DND-41 (cell line): ENCODE measurements around the gene TBC1D8.

Source experiments
- ATAC-seq: fragments of 200-7000 bp; cut with Tn5 transposase; 3 replicates; pipeline ENCODE4 v1.9.1; 2021; ENCODE audit warnings: low read depth; ENCODE audit not compliant: insufficient read depth
- DNase-seq: peaks from one replicate; pipeline ENCODE4 v3.0.0-alpha.2; 2020
- H2AFZ ChIP-seq: 2 replicates; pipeline ENCODE4 v1.6.0; 2012; ENCODE audit warnings: low read depth, low read length
- H3K27ac ChIP-seq: 2 replicates; pipeline ENCODE4 v1.5.1; 2012; ENCODE audit warnings: low read length, inconsistent platforms
- H3K27me3 ChIP-seq: fragments of 200-600 bp; sonication (generic); 2 replicates; pipeline ENCODE4 v1.6.0; 2012; ENCODE audit warnings: low read length, mild to moderate bottlenecking, inconsistent platforms; ENCODE audit not compliant: insufficient read depth, poor library complexity
- H3K36me3 ChIP-seq: 2 replicates; pipeline ENCODE4 v1.5.1; 2012; ENCODE audit warnings: low read length, inconsistent platforms; ENCODE audit not compliant: insufficient read depth
- H3K4me1 ChIP-seq: 2 replicates; pipeline ENCODE4 v1.5.1; 2012; ENCODE audit warnings: mild to moderate bottlenecking, low read length; ENCODE audit not compliant: insufficient read depth
- H3K4me2 ChIP-seq: 2 replicates; pipeline ENCODE4 v1.6.0; 2012; ENCODE audit warnings: mild to moderate bottlenecking, moderate library complexity, low read length, inconsistent platforms; ENCODE audit not compliant: insufficient read depth
- H3K4me3 ChIP-seq, 2 experiments: fragments of 200-600 bp in 1 of 2; shearing (Covaris generic) in 1 of 2; 2 replicates each; pipeline ENCODE4 v1.5.1; 2012 to 2016; ENCODE audit warnings: inconsistent platforms in 2 of 2, low read length in 2 of 2, mild to moderate bottlenecking in 2 of 2, low read depth in 1 of 2, moderate library complexity in 1 of 2
- H3K79me2 ChIP-seq: 2 replicates; pipeline ENCODE4 v1.6.0; 2012; ENCODE audit warnings: low read length, inconsistent platforms; ENCODE audit not compliant: insufficient read depth
- H3K9ac ChIP-seq: 2 replicates; pipeline ENCODE4 v1.6.0; 2012; ENCODE audit warnings: low read depth, mild to moderate bottlenecking, inconsistent platforms, low read length, moderate library complexity
- H3K9me3 ChIP-seq: 2 replicates; pipeline ENCODE4 v1.5.1; 2012; ENCODE audit warnings: low read length, moderate library complexity, mild to moderate bottlenecking, inconsistent platforms; ENCODE audit not compliant: insufficient read depth, severe bottlenecking
- H4K20me1 ChIP-seq: 2 replicates; pipeline ENCODE4 v1.6.0; 2012; ENCODE audit warnings: low read length; ENCODE audit not compliant: insufficient read depth
- EZH2 ChIP-seq: IDR thresholded peaks from 3 replicates; pipeline ENCODE4 v1.6.1; 2012; ENCODE audit warnings: borderline replicate concordance, low read depth, mild to moderate bottlenecking, moderate library complexity, low read length, inconsistent platforms; ENCODE audit not compliant: severe bottlenecking
- TF ChIP-seq, protein P1 (sequence below): IDR thresholded peaks from 2 replicates; pipeline ENCODE4 v1.5.1; 2012; ENCODE audit warnings: borderline replicate concordance, low read length, moderate library complexity, mild to moderate bottlenecking; ENCODE audit not compliant: poor library complexity, severe bottlenecking; ENCODE audit errors: extremely low read depth

TBC1D8 gene

DNA sequence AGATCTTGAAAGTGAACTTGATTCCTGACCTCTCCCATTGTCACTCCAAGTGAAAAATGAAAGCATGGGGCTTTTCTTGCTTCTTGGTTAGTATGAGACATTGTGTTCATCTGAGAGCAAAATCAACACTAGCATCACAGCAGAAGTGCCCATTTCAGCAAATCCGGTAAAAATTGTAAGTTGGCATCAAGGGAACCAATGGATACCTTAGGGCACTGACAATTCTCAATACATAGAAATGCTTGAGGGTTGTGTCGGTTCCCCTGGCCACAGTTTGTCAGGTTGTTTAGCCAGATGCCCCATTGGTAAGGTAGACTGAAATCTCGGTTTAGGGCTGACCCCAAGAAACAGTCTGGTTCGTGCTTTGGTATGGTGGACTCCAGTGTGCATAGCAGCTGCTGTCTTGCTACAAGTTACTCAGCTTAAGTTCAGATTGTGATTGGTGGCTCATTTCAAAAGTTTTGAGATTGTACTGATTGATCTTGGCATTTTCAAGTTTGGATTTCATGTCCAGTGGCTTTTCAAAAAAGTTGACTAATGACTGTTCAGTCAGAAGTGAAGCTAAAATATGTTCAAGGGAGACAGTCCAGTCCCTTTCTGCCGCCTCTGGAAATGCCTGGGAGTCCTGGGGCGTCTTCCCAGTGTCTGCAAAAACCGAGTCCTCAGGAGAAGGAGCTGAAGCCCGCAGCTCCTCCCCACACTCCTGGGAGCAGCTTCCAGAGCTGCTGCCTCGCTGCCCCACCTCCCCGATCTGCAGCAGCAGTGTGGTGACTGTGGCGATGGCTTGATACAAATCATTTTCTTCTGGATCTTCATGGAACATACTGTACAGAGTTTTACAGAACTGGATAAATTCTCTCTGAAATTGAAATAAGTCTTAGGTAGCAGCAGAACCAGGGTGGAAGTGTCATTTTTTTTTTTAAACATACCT is 143.5 kb downstream of the TBC1D8 start:
- Histone ChIP-seq H3K4me1 (peaks cover 21% of the 10 kb centered on the region), H4K20me1 (peaks cover 27% of the 10 kb centered on the region; the same call in 1 of the 2 replicates), H3K4me3 (no peak overlapping the region), H3K9me3 (no peaks in the 10 kb centered on the region), H3K27me3 (no peaks in the 10 kb centered on the region), H3K9ac (no peak overlapping the region), H3K27ac (no peak overlapping the region), H3K4me2 (no peak overlapping the region), H3K79me2 (peaks cover 36% of the 10 kb centered on the region), H3K36me3 (peaks cover 74% of the 10 kb centered on the region), H2AFZ (no peak overlapping the region)
- TF ChIP-seq EZH2, result no peak
- TF ChIP-seq, protein P1, sequence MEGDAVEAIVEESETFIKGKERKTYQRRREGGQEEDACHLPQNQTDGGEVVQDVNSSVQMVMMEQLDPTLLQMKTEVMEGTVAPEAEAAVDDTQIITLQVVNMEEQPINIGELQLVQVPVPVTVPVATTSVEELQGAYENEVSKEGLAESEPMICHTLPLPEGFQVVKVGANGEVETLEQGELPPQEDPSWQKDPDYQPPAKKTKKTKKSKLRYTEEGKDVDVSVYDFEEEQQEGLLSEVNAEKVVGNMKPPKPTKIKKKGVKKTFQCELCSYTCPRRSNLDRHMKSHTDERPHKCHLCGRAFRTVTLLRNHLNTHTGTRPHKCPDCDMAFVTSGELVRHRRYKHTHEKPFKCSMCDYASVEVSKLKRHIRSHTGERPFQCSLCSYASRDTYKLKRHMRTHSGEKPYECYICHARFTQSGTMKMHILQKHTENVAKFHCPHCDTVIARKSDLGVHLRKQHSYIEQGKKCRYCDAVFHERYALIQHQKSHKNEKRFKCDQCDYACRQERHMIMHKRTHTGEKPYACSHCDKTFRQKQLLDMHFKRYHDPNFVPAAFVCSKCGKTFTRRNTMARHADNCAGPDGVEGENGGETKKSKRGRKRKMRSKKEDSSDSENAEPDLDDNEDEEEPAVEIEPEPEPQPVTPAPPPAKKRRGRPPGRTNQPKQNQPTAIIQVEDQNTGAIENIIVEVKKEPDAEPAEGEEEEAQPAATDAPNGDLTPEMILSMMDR, result no peak
- no peak for DNase-seq
- ATAC-seq, result peak; percentile 21; the same call in 1 of the 3 replicates

DNA sequence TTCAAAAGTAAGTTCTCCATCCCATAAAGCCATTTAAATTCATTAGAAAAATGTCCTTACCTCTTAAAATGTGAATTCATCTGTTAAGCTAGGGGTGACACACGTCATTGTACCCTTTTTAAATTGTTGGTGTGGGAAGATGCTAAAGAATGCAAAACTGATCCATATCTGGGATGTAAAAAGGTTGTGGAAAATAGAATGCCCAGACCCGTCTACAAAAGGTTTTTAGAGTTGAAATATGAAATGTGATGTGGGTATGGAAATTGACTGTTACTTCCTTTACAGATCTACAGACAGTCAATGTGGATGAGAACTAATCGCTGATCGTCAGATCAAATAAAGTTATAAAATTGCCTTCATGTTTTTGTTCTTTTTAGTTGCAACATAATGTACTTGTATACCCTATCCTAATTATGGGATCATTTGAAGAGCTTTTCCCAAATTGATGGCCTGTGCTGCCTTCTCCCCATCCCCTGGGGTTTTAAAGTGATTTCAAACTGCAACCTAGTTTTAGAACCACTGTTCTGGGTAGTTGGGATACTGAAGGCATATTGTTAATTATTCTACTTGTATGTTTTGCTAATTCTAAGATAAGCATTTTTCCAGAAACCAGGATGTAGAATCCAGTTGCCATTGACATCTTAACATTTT is 145.0 kb downstream of the TBC1D8 start:
- Histone ChIP-seq H3K9ac (no peak overlapping the region), H3K79me2 (peaks cover 42% of the 10 kb centered on the region), H3K4me1 (peaks cover 27% of the 10 kb centered on the region), H3K27me3 (no peaks in the 10 kb centered on the region), H3K4me3 (no peak overlapping the region), H3K4me2 (no peak overlapping the region), H3K9me3 (no peaks in the 10 kb centered on the region), H2AFZ (no peak overlapping the region), H3K36me3 (peaks cover 73% of the 10 kb centered on the region), H4K20me1 (peaks cover 27% of the 10 kb centered on the region; the same call in 1 of the 2 replicates), H3K27ac (no peak overlapping the region)
- TF ChIP-seq EZH2, result no peak
- ATAC-seq, result no peak
- no peak for DNase-seq

DNA sequence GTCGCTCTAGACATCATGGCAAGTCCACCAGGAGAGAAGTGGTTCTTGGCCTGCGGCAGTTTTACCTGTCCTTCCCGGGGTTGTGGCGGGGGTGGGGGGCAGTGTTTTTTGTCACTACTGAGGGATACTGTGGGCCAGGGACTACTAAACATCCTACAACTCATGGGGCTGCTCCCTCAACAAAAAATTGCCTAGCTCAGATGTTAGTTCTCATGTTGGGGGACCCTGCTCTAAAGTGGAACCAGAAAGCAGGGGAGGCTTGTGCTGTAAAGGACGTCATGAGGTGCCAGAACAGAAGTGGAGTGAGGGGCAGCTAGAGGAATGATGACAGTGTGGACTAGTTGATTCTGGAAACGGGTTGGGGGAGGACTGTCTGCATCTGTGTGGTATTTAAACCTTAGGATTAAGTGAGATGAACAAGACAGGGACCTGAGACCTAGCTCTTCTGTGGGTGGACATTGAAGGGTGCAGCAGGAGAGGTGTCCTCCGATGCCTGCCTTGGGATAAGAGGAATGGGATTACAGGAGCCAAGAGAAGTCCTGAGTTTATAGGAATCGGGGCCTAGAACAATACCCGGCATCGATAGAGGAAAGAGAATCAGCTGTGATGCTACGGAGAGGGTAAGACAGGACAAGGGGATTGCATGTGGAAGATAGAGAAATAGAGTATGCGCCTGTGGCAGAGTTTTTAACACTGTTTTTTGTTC is 146.4 kb downstream of the TBC1D8 start:
- H3K4me3 ChIP-seq, result no peak overlapping the region; a peak in 1 of 4 replicates
- TF ChIP-seq EZH2, result no peak
- TF ChIP-seq, protein P1, result no peak
- peaks cover 67% of the 10 kb centered on the region for H3K36me3 ChIP-seq
- H2AFZ ChIP-seq, result no peak overlapping the region
- peaks cover 27% of the 10 kb centered on the region; the same call in 1 of the 2 replicates for H4K20me1 ChIP-seq
- H3K79me2 ChIP-seq, result peaks cover 42% of the 10 kb centered on the region
- H3K9me3 ChIP-seq, result no peaks in the 10 kb centered on the region
- H3K27me3 ChIP-seq, result no peaks in the 10 kb centered on the region
- H3K4me1 ChIP-seq, result peaks cover 27% of the 10 kb centered on the region
- H3K27ac ChIP-seq, result no peak overlapping the region
- no peak for DNase-seq
- H3K4me2 ChIP-seq, result peak overlapping the region; percentile 76; the same call in 1 of the 2 replicates
- no peak for ATAC-seq
- no peak overlapping the region; the same call in 1 of the 2 replicates for H3K9ac ChIP-seq
